Retinal pigment epithelial cell (primary cell): ENCODE measurements around the gene HIRIP3.

ENCODE experiments used
- DNase-seq: peaks from one replicate; pipeline ENCODE4 v3.0.0-alpha.2; 2010; ENCODE audit warnings: low read depth
- H3K4me3 ChIP-seq: 2 replicates; pipeline ENCODE4 v1.5.1; 2011; ENCODE audit warnings: mild to moderate bottlenecking, low read length, control low read depth, moderate library complexity
- TF ChIP-seq, protein P1 (sequence below): conservative IDR thresholded peaks from 2 replicates; pipeline ENCODE4 v1.5.1; 2011; ENCODE audit warnings: low read depth, low read length, control low read depth, inconsistent platforms

HIRIP3 gene

GRCh38 chr16:29994600-29995323 lies 655 bp downstream of the HIRIP3 start:
- no peak for DNase-seq
- H3K4me3 ChIP-seq, result peak overlapping the region; percentile 94
- TF ChIP-seq, protein P1, sequence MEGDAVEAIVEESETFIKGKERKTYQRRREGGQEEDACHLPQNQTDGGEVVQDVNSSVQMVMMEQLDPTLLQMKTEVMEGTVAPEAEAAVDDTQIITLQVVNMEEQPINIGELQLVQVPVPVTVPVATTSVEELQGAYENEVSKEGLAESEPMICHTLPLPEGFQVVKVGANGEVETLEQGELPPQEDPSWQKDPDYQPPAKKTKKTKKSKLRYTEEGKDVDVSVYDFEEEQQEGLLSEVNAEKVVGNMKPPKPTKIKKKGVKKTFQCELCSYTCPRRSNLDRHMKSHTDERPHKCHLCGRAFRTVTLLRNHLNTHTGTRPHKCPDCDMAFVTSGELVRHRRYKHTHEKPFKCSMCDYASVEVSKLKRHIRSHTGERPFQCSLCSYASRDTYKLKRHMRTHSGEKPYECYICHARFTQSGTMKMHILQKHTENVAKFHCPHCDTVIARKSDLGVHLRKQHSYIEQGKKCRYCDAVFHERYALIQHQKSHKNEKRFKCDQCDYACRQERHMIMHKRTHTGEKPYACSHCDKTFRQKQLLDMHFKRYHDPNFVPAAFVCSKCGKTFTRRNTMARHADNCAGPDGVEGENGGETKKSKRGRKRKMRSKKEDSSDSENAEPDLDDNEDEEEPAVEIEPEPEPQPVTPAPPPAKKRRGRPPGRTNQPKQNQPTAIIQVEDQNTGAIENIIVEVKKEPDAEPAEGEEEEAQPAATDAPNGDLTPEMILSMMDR, result no peak

- no peak overlapping the region for H3K4me3 ChIP-seq
- no peak for DNase-seq
- TF ChIP-seq, protein P1, result no peak
These were observed 1.4 kb downstream of the HIRIP3 start for GRCh38 chr16:29993903-29994599.

DNA sequence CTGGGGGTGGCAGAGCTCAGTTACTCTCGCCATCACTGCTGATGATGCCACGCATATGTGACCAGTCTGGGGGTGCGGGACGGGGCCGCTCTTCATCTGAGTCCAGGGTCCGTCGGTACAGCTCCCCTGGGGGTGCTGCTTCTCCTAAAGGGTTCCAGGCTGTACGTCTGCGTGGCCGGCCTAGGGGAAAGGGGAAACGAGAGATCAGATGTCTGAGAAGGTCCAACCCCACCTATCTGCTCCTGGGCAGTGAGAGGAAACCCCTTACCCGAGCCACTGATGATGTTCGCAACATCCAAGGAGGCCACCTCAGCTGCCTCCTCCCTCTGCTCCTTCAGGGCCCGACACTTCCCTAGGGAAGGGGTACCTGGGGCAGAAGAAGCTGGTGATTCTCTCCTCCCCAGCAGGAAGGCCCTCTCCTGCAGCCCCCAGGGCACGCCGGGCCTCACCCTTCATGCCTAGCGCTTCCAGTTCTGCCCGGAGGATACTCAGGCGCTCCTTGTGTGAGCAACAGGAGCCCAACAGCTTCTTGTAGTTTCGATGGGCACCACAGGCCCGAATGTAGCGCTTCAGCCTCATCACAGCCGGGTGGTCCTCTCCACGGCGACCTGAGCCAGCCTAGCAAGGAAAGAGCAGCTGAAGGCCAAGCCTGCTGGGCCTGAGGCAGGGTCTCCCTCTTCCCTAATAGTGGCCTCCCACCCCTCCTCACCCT lies 2.1 kb downstream of the HIRIP3 start:
- DNase-seq, result no peak
- H3K4me3 ChIP-seq, result no peak overlapping the region
- TF ChIP-seq, protein P1, result no peak

GRCh38 chr16:29992344-29992967 lies 3.0 kb downstream of the HIRIP3 start:
- no peak for DNase-seq
- TF ChIP-seq, protein P1, result no peak
- no peak overlapping the region for H3K4me3 ChIP-seq

DNA sequence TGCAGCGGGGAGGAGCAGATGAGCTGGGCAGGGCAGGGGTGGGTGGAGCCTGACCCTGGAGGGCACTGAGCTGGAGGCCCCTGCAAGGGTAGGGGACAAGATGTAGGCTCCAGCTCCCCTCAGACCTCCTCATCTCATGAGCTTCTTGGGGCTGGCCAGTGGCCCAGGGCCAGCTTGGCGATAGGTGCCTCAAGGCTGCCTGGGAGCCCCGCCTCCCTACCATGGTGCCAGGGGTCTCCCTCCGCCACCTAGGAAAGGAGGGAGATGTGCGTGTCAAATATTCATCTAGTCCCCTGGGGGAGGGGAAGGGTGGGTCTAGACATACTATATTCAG lies 3.9 kb downstream of the HIRIP3 start:
- no peak overlapping the region for H3K4me3 ChIP-seq
- no peak for DNase-seq
- TF ChIP-seq, protein P1, result no peak

DNA sequence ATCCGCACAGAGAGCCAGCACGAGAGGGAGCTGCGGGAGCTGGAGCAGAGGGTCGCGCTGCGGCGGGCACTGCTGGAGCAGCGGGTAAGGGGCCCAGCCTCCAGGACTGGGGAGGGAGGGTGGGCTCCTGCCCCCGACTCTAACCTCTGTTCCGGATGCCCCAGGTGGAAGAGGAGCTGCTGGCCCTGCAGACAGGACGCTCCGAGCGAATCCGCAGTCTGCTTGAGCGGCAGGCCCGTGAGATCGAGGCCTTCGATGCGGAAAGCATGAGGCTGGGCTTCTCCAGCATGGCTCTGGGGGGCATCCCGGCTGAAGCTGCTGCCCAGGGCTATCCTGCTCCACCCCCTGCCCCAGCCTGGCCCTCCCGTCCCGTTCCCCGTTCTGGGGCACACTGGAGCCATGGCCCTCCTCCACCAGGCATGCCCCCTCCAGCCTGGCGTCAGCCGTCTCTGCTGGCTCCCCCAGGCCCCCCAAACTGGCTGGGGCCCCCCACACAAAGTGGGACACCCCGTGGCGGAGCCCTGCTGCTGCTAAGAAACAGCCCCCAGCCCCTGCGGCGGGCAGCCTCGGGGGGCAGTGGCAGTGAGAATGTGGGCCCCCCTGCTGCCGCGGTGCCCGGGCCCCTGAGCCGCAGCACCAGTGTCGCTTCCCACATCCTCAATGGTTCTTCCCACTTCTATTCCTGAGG lies 4.4 kb downstream of the HIRIP3 start:
- TF ChIP-seq, protein P1, result no peak
- H3K4me3 ChIP-seq, result no peak overlapping the region
- no peak for DNase-seq
